GM13976 (cell line): Measurements from ENCODE around the gene OR51A7.

ENCODE experiments used
- DNase-seq: peaks from one replicate; pipeline ENCODE4 v3.0.0; 2012; ENCODE audit warnings: low spot score
- CTCF ChIP-seq: IDR thresholded peaks from 2 replicates; pipeline ENCODE4 v1.5.1; 2012; ENCODE audit warnings: borderline replicate concordance, mild to moderate bottlenecking; ENCODE audit not compliant: insufficient read depth; ENCODE audit errors: extremely low read depth, missing control alignments, control extremely low read depth
- in situ Hi-C: fragments of 300-500 bp; cut with MboI; formaldehyde crosslinking; loops from one replicate; pipeline ENCODE4 v1.12.0; 2022; ENCODE audit warnings: low sequenced_read_pairs, mixed read lengths, inconsistent platforms; ENCODE audit not compliant: unreplicated experiment

Gene OR51A7

DNA sequence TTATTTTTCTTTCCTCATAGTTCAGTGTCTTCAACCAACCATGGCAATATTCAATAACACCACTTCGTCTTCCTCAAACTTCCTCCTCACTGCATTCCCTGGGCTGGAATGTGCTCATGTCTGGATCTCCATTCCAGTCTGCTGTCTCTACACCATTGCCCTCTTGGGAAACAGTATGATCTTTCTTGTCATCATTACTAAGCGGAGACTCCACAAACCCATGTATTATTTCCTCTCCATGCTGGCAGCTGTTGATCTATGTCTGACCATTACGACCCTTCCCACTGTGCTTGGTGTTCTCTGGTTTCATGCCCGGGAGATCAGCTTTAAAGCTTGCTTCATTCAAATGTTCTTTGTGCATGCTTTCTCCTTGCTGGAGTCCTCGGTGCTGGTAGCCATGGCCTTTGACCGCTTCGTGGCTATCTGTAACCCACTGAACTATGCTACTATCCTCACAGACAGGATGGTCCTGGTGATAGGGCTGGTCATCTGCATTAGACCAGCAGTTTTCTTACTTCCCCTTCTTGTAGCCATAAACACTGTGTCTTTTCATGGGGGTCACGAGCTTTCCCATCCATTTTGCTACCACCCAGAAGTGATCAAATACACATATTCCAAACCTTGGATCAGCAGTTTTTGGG, 21.6 kb upstream of the OR51A7 start, which contains the start of gene OR51T1:
Gene OR51T1, plus strand, starts transcription at position 41 of the 641 bp plus-strand sequence. Its CDS starts 0 bp downstream, at position 41.
- no peak for TF ChIP-seq CTCF
- in situ Hi-C loops, result no loop called here
- DNase-seq, result no peak

DNA sequence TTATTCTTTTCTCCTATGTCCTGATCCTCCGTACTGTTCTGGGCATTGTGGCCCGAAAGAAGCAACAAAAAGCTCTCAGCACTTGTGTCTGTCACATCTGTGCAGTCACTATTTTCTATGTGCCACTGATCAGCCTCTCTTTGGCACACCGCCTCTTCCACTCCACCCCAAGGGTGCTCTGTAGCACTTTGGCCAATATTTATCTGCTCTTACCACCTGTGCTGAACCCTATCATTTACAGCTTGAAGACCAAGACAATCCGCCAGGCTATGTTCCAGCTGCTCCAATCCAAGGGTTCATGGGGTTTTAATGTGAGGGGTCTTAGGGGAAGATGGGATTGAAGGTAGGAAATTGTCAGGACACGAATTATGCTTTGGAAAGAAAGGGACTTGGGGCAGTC, 21.0 kb upstream of the OR51A7 start:
- in situ Hi-C loops, result no loop called here
- TF ChIP-seq CTCF, result no peak
- DNase-seq, result no peak

- TF ChIP-seq CTCF, result no peak
- no peak for DNase-seq
- in situ Hi-C loops, result no loop called here
Measured at GRCh38 chr11:4884361-4884760, 19.2 kb upstream of the OR51A7 start.

DNA sequence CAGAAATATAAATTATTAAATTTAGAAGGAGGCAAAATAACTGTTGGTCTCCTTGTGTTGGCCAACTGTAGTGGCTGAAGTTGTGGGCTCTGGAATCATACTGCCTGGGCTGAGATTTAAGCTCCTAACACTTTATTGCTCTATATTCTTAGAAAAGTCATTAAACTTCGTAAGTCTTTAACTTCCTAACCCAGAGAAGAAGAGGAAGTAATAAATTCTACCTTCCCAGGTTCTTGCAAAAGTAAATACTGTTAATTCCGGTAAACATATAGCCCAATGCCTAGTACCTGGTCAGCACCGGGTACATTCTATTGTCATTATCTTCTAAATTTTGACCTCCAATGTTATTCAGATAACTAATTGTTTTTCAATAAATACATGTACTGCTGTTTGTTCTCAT, 17.4 kb upstream of the OR51A7 start:
- in situ Hi-C loops, result no loop called here
- DNase-seq, result no peak
- no peak for TF ChIP-seq CTCF

GRCh38 chr11:4887591-4887990, 16.0 kb upstream of the OR51A7 start:
- in situ Hi-C loops, result no loop called here
- no peak for TF ChIP-seq CTCF
- DNase-seq, result no peak

DNA sequence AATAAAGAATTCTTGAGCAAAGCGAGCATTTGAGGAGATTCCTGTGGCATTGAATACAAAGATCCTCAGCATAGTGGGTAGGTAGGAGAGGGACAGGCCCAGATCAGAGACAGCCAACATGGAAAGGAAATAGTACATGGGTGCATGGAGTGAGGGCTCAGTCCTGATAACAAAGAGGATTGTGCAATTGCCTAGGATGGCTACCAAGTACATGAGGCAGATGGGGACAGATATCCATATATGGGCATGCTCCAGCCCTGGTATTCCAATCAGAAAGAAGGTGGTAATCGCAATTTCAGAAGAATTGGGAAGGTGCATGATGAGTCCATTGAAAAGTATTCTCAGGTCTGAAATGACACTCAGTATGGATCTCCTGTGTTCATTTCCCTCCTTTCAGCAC, 13.3 kb upstream of the OR51A7 start:
- in situ Hi-C loops, result no loop called here
- TF ChIP-seq CTCF, result no peak
- no peak for DNase-seq
